Osteoblast (primary cell): ENCODE results near the gene CLDN7. TPM values are rescaled to one million over a fixed set of nuclear protein-coding genes. Genes with fewer than 3 reads are reported as not detected.

Experiments
- DNase-seq: peaks from one replicate; pipeline ENCODE4 v3.0.0; 2011; ENCODE audit warnings: low spot score, mixed read lengths; ENCODE audit not compliant: insufficient read length; ENCODE audit errors: missing footprints
- H2AFZ ChIP-seq: 2 replicates; pipeline ENCODE4 v1.6.0; 2011; ENCODE audit warnings: mild to moderate bottlenecking, low read length
- H3K27ac ChIP-seq: 2 replicates; pipeline ENCODE4 v1.5.1; 2011; ENCODE audit warnings: mild to moderate bottlenecking, low read depth, low read length, moderate library complexity
- H3K27me3 ChIP-seq: 2 replicates; pipeline ENCODE4 v1.6.0; 2012; ENCODE audit warnings: mild to moderate bottlenecking, control low read depth, inconsistent platforms, low read length, moderate library complexity; ENCODE audit not compliant: insufficient read depth
- H3K36me3 ChIP-seq: 2 replicates; pipeline ENCODE4 v1.5.1; 2011; ENCODE audit warnings: mild to moderate bottlenecking, low read length, control low read depth, moderate library complexity; ENCODE audit not compliant: insufficient read depth
- H3K4me1 ChIP-seq: 2 replicates; pipeline ENCODE4 v1.5.1; 2011; ENCODE audit warnings: mild to moderate bottlenecking, low read length, control low read depth, moderate library complexity; ENCODE audit not compliant: insufficient read depth
- H3K4me2 ChIP-seq: 2 replicates; pipeline ENCODE4 v1.6.0; 2011; ENCODE audit warnings: mild to moderate bottlenecking, low read length; ENCODE audit not compliant: insufficient read depth
- H3K4me3 ChIP-seq: fragments of 200-600 bp; sonication (generic); 3 replicates; pipeline ENCODE4 v1.5.1; 2012; ENCODE audit warnings: mild to moderate bottlenecking, low read length, inconsistent platforms; ENCODE audit not compliant: insufficient read depth
- H3K79me2 ChIP-seq: 2 replicates; pipeline ENCODE4 v1.6.0; 2012; ENCODE audit warnings: mild to moderate bottlenecking, low read length, control low read depth, inconsistent platforms; ENCODE audit not compliant: insufficient read depth
- H3K9me3 ChIP-seq: 2 replicates; pipeline ENCODE4 v1.5.1; 2011; ENCODE audit warnings: low read depth, low read length, control low read depth
- H4K20me1 ChIP-seq: 2 replicates; pipeline ENCODE4 v1.6.0; 2012; ENCODE audit warnings: mild to moderate bottlenecking, low read length, control low read depth; ENCODE audit not compliant: insufficient read depth
- total RNA-seq: library from RNA; depleted of rRNA; stranded (reverse); fragments of >200 nt; gene quantifications from 2 replicates; pipeline ENCODE4 v1.2.3, GENCODE V29; 2012
- TF ChIP-seq, protein P1 (sequence below): IDR thresholded peaks from 2 replicates; pipeline ENCODE4 v1.5.1; 2011; ENCODE audit warnings: mild to moderate bottlenecking, low read depth, low read length, moderate library complexity; ENCODE audit errors: extremely low read depth

CLDN7 gene
- total RNA-seq, 1 donor: 0.36 TPM

DNA sequence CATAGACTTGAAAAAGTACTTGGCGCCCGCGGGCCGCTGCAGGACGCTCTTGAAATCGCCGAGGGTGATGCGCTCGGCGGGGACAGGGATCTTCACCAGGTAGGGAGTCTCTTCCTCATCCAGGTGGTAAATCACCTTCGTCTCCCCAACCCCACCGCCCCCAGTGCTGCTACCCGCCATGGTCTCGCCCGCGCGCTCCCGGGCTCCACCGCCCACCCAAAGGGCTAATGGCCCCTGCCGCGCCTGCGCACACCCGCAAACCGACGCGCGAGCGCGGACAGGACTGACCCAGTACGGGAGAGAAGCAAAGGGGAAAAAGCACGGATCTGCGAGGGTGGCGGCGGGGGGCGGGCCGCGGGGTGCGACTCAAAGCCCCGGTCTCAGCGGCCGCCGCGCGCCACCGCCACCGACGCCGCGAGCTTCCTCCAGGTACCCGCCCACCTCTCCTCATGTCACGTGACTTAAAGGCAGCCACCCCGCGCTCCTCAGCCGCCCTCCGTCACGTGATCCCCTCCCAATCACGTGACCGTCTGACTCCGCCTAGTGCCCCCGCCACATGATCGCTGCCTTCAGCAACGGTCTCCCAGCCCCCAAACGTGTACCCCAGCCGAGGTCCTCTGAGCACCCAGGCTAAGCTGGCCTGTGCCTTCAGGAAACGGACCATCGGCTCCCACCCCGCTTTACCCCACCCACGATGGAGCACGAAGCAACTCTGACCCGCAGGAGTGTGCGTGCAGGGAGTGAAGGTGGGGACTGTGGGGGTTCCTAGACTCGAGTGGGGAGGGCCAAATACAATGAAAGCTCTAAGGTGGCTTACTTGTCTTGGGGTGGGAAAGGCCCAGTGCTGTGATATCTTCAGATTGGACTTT lies 28.0 kb downstream of the CLDN7 start, which contains the start of gene DVL2:
DVL2 (minus strand) TSS at position 435 of the 869 bp plus-strand sequence; CDS start at position 180, 255 bp downstream.
- Histone ChIP-seq H3K36me3 (peaks cover 37% of the 10 kb centered on the region), H3K27ac (peak within 1 kb of the TSS; percentile 77), H3K4me1 (peaks cover 25% of the 10 kb centered on the region), H3K9me3 (no peaks in the 10 kb centered on the region), H3K4me3 (peak within 1 kb of the TSS; percentile 80), H4K20me1 (peaks cover 39% of the 10 kb centered on the region), H2AFZ (peak within 1 kb of the TSS; percentile 53), H3K79me2 (peaks cover 92% of the 10 kb centered on the region), H3K4me2 (peak within 1 kb of the TSS; percentile 92), H3K27me3 (no peaks in the 10 kb centered on the region)
- peak; percentile 100 for DNase-seq
- TF ChIP-seq, protein P1, sequence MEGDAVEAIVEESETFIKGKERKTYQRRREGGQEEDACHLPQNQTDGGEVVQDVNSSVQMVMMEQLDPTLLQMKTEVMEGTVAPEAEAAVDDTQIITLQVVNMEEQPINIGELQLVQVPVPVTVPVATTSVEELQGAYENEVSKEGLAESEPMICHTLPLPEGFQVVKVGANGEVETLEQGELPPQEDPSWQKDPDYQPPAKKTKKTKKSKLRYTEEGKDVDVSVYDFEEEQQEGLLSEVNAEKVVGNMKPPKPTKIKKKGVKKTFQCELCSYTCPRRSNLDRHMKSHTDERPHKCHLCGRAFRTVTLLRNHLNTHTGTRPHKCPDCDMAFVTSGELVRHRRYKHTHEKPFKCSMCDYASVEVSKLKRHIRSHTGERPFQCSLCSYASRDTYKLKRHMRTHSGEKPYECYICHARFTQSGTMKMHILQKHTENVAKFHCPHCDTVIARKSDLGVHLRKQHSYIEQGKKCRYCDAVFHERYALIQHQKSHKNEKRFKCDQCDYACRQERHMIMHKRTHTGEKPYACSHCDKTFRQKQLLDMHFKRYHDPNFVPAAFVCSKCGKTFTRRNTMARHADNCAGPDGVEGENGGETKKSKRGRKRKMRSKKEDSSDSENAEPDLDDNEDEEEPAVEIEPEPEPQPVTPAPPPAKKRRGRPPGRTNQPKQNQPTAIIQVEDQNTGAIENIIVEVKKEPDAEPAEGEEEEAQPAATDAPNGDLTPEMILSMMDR: no peak

DNA sequence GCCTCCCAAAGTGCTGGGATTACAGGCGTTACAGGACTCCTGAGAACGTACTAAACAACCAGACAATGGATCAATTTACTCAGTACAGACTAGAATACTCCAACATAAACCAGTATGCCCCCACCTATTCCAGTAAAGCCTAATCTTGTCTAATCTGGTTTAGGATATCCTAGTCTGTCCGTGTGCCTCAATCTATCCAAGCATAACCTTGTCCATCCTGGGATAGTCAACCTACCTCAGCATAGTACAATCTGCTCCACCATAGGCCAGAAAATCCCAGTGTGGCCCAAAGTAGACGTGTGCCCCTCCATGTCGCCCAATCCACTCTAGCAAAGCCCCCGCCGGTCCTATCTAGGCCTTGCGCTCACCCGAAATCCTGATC lies 28.6 kb downstream of the CLDN7 start:
- Histone ChIP-seq H3K36me3 (peaks cover 43% of the 10 kb centered on the region), H2AFZ (peak overlapping the region; percentile 53), H3K27me3 (no peaks in the 10 kb centered on the region), H3K79me2 (peaks cover 92% of the 10 kb centered on the region), H3K27ac (peak overlapping the region; percentile 77), H3K4me2 (peak overlapping the region; percentile 92), H4K20me1 (peaks cover 39% of the 10 kb centered on the region), H3K9me3 (no peaks in the 10 kb centered on the region), H3K4me1 (peaks cover 25% of the 10 kb centered on the region), H3K4me3 (peak overlapping the region; percentile 80)
- peak; percentile 93 for DNase-seq
- TF ChIP-seq, protein P1: no peak

DNA sequence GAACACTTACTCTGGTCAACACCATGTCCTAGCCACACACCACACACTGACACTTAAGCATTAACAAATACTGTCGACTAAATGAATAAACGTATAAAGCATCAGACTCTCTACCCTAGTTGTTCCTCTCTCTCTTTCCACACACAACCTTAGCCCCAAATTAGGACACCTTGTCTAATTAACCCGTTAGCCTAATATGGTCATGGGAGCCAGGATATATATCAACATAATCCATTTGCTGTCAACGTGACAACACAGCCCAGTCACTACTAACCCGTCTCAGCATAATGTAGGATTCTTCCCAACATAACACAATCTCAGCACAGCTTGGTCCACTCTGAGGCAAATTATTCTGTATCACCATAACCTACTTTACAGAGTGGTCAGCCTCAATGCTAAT lies 30.2 kb downstream of the CLDN7 start:
- Histone ChIP-seq H3K36me3 (peaks cover 55% of the 10 kb centered on the region), H3K9me3 (no peaks in the 10 kb centered on the region), H3K27ac (no peak overlapping the region), H3K4me3 (no peak overlapping the region), H2AFZ (no peak overlapping the region), H3K4me2 (peak overlapping the region; percentile 92), H3K4me1 (peaks cover 21% of the 10 kb centered on the region), H3K79me2 (peaks cover 86% of the 10 kb centered on the region), H3K27me3 (no peaks in the 10 kb centered on the region), H4K20me1 (peaks cover 37% of the 10 kb centered on the region)
- no peak for DNase-seq
- TF ChIP-seq, protein P1: no peak

DNA sequence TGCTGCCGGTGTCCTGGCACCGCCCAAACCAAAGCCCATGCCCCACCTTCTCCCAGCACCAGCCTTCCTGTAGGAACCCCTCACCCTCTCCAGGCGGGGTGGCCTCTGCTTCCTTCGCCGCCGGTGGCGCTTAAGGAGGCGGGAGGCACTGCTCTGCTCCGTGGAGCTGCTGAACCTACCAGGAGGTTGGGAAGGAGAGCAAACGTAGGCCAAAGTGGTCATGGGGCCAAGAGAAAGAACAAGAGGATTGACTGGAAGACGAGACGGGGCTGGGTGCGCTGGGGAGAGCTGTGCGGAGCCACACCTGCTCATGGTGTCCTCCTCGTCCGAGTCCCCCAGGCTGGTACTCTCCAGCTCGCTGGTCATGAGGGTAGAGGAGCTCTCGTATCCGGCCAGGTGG lies 32.8 kb downstream of the CLDN7 start:
- H3K36me3 ChIP-seq: peaks cover 47% of the 10 kb centered on the region
- TF ChIP-seq, protein P1: no peak
- H4K20me1 ChIP-seq: peaks cover 27% of the 10 kb centered on the region

More for the DNA sequence above, 32.8 kb downstream of the CLDN7 start:
- DNase-seq: no peak
- Histone ChIP-seq H3K9me3 (no peaks in the 10 kb centered on the region), H2AFZ (no peak overlapping the region), H3K4me3 (no peak overlapping the region), H3K4me2 (no peak overlapping the region), H3K4me1 (peaks cover 3% of the 10 kb centered on the region), H3K27me3 (no peaks in the 10 kb centered on the region), H3K79me2 (peaks cover 63% of the 10 kb centered on the region), H3K27ac (no peak overlapping the region)
